HFFc6 (cell line): ENCODE data around the gene VIPR2. TPM values are rescaled to one million over a fixed set of nuclear protein-coding genes. Genes with fewer than 3 reads are reported as not detected.

Source experiments
- DNase-seq: peaks from one replicate; pipeline ENCODE4 v3.0.0-alpha.2; 2018
- H3K27ac Mint-ChIP-seq: 2 replicates; pipeline ENCODE4 v1.8.0; 2020; ENCODE audit warnings: mild to moderate bottlenecking, mixed read lengths
- H3K27me3 Mint-ChIP-seq: 2 replicates; pipeline ENCODE4 v1.8.0; 2021; ENCODE audit warnings: mild to moderate bottlenecking, moderate library complexity, mixed read lengths; ENCODE audit not compliant: insufficient read depth
- H3K36me3 Mint-ChIP-seq: 2 replicates; pipeline ENCODE4 v1.8.0; 2021; ENCODE audit warnings: low read depth, mixed read lengths
- H3K4me1 Mint-ChIP-seq: 2 replicates; pipeline ENCODE4 v1.8.0; 2020; ENCODE audit warnings: low read depth, mixed read lengths
- H3K4me3 Mint-ChIP-seq: 2 replicates; pipeline ENCODE4 v1.8.0; 2020; ENCODE audit warnings: mild to moderate bottlenecking, moderate library complexity, mixed read lengths
- H3K9me3 Mint-ChIP-seq: 2 replicates; pipeline ENCODE4 v1.8.0; 2020; ENCODE audit warnings: mild to moderate bottlenecking, mixed read lengths
- total RNA-seq, 6 experiments: library from RNA; stranded (reverse); fragmentation: NEBNext Ultra II Directional; extraction: Animal tissue kit (Norgen Biotek cat#: 25700); gene quantifications; 2 replicates in 1 of 6; 3 replicates in 5 of 6; pipeline ENCODE4 v1.2.3, GENCODE V29; 2021
- TF ChIP-seq, protein P1 (sequence below): fragments of 200-600 bp; sonication (generic); IDR thresholded peaks from 2 replicates; pipeline ENCODE4 v1.5.0; 2021; ENCODE audit warnings: antibody characterized with exemption, mild to moderate bottlenecking

The VIPR2 gene
- total RNA-seq, 6 experiments from 2014 or later: not detected

DNA sequence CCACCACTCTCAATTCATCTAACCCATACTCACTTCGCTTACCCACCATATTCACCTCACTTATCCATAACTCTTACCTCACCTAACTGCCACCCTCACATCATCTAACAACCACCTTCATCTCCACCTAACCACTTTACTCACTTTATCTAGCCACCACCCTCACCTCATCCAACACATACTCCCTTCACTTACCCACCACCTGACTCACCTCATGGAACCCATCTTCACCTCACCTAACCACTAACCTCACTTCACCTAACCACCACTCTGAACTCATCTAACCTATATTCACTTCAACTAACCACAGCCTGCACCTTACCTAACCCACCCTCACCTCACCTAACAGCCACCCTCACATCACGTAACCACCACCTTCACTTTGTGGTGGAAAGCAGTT is 84.2 kb downstream of the VIPR2 start:
- H3K4me3 Mint-ChIP-seq: no peak overlapping the region
- TF ChIP-seq, protein P1, sequence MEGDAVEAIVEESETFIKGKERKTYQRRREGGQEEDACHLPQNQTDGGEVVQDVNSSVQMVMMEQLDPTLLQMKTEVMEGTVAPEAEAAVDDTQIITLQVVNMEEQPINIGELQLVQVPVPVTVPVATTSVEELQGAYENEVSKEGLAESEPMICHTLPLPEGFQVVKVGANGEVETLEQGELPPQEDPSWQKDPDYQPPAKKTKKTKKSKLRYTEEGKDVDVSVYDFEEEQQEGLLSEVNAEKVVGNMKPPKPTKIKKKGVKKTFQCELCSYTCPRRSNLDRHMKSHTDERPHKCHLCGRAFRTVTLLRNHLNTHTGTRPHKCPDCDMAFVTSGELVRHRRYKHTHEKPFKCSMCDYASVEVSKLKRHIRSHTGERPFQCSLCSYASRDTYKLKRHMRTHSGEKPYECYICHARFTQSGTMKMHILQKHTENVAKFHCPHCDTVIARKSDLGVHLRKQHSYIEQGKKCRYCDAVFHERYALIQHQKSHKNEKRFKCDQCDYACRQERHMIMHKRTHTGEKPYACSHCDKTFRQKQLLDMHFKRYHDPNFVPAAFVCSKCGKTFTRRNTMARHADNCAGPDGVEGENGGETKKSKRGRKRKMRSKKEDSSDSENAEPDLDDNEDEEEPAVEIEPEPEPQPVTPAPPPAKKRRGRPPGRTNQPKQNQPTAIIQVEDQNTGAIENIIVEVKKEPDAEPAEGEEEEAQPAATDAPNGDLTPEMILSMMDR: no peak
- no peak for DNase-seq
- H3K9me3 Mint-ChIP-seq: peaks cover 17% of the 10 kb centered on the region
- no peaks in the 10 kb centered on the region for H3K4me1 Mint-ChIP-seq
- H3K27ac Mint-ChIP-seq: no peak overlapping the region
- H3K27me3 Mint-ChIP-seq: no peaks in the 10 kb centered on the region
- H3K36me3 Mint-ChIP-seq: no peaks in the 10 kb centered on the region

DNA sequence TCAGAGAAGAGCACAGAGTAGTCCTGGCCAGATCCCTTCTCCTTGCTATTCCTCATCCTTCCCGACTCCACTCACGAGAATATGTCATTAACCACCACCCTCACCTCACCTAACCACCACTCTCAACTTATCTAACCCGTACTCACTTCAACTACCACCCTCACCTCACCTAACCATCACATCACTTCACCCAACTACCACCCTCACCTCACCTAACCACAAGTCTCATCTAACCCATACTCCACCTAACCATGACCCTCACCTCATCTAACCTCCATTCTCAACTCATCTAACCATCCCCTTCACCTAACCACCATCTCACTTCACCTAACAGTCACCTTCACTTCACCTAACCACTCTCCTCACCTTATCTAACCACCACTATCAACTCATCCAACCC is 85.0 kb downstream of the VIPR2 start:
- H3K4me3 Mint-ChIP-seq: no peak overlapping the region
- no peak overlapping the region for H3K27ac Mint-ChIP-seq
- no peaks in the 10 kb centered on the region for H3K4me1 Mint-ChIP-seq
- no peak for DNase-seq
- H3K36me3 Mint-ChIP-seq: no peaks in the 10 kb centered on the region
- H3K9me3 Mint-ChIP-seq: peaks cover 15% of the 10 kb centered on the region
- TF ChIP-seq, protein P1: no peak
- H3K27me3 Mint-ChIP-seq: no peaks in the 10 kb centered on the region

GRCh38 chr7:159057647-159058046 is 87.0 kb downstream of the VIPR2 start:
- Mint-ChIP-seq H3K4me1 (no peaks in the 10 kb centered on the region), H3K36me3 (no peaks in the 10 kb centered on the region), H3K27ac (no peak overlapping the region), H3K27me3 (no peaks in the 10 kb centered on the region), H3K9me3 (peaks cover 11% of the 10 kb centered on the region), H3K4me3 (no peak overlapping the region)
- DNase-seq: no peak
- TF ChIP-seq, protein P1: no peak

- TF ChIP-seq, protein P1: no peak
- no peaks in the 10 kb centered on the region for H3K36me3 Mint-ChIP-seq
- H3K4me1 Mint-ChIP-seq: no peaks in the 10 kb centered on the region
- H3K27me3 Mint-ChIP-seq: no peaks in the 10 kb centered on the region
- peaks cover 2% of the 10 kb centered on the region; the same call in 1 of the 2 replicates for H3K9me3 Mint-ChIP-seq
- DNase-seq: no peak
- H3K4me3 Mint-ChIP-seq: no peak overlapping the region
- no peak overlapping the region for H3K27ac Mint-ChIP-seq
These were observed 87.9 kb downstream of the VIPR2 start for GRCh38 chr7:159056737-159057136.

DNA sequence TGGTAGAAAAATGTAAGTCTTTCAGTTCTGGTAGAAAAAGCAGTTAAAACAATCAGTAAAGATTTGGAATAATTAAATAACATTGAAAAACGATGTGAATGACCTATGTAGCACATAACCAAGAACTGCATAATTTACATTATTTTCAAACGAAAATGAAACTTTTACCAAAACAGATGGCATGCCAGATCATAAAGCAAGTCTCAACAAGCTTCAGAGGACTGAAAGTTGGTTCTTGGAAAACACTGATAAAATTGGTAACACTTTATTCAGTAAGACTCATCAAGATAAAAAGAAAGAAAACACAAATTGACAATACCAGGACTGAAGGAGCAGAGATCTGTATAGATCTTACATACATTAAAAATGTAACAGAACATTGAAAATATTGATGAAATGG is 92.8 kb downstream of the VIPR2 start:
- peaks cover 18% of the 10 kb centered on the region for H3K9me3 Mint-ChIP-seq
- no peaks in the 10 kb centered on the region for H3K27me3 Mint-ChIP-seq
- TF ChIP-seq, protein P1: no peak
- no peak for DNase-seq
- no peak overlapping the region for H3K4me3 Mint-ChIP-seq
- H3K27ac Mint-ChIP-seq: no peak overlapping the region
- H3K36me3 Mint-ChIP-seq: no peaks in the 10 kb centered on the region
- H3K4me1 Mint-ChIP-seq: no peaks in the 10 kb centered on the region

- Mint-ChIP-seq H3K9me3 (peaks cover 18% of the 10 kb centered on the region), H3K27me3 (no peaks in the 10 kb centered on the region), H3K27ac (no peak overlapping the region), H3K4me1 (no peaks in the 10 kb centered on the region), H3K4me3 (no peak overlapping the region), H3K36me3 (no peaks in the 10 kb centered on the region)
- TF ChIP-seq, protein P1: no peak
- no peak for DNase-seq
These were observed 94.0 kb downstream of the VIPR2 start for GRCh38 chr7:159050704-159051103.
